KMS-11 (cell line): ENCODE measurements around the gene ARSD.

Source experiments
- H2AFZ ChIP-seq: fragments of 200-600 bp; sonication (generic); 2 replicates; pipeline ENCODE4 v1.6.1; 2016; ENCODE audit warnings: antibody characterized with exemption, mixed run types, low read depth
- H3K27ac ChIP-seq: fragments of 200-600 bp; sonication (generic); 2 replicates; pipeline ENCODE4 v1.6.1; 2016; ENCODE audit warnings: mild to moderate bottlenecking, mixed run types
- H3K27me3 ChIP-seq: fragments of 200-600 bp; sonication (generic); 2 replicates; pipeline ENCODE4 v1.6.1; 2017; ENCODE audit warnings: mild to moderate bottlenecking, low read depth, mixed run types, moderate library complexity; ENCODE audit not compliant: insufficient read depth
- H3K36me3 ChIP-seq: fragments of 200-600 bp; sonication (generic); 2 replicates; pipeline ENCODE4 v1.6.1; 2017; ENCODE audit warnings: mild to moderate bottlenecking, mixed run types; ENCODE audit not compliant: insufficient read depth
- H3K4me1 ChIP-seq: fragments of 200-600 bp; sonication (generic); 2 replicates; pipeline ENCODE4 v1.6.1; 2016; ENCODE audit warnings: mild to moderate bottlenecking, low read depth, mixed run types; ENCODE audit not compliant: poor library complexity, severe bottlenecking
- H3K4me2 ChIP-seq: fragments of 200-600 bp; sonication (generic); 2 replicates; pipeline ENCODE4 v1.7.0; 2016; ENCODE audit warnings: mild to moderate bottlenecking, mixed run types
- H3K4me3 ChIP-seq: fragments of 200-600 bp; sonication (generic); IDR thresholded peaks from 2 replicates; pipeline ENCODE4 v1.6.1; 2017; ENCODE audit warnings: low read depth, low read length, mixed read lengths; ENCODE audit not compliant: insufficient read depth
- H3K79me2 ChIP-seq: fragments of 200-600 bp; sonication (generic); 2 replicates; pipeline ENCODE4 v1.6.1; 2016; ENCODE audit warnings: low read depth, mixed run types; ENCODE audit not compliant: insufficient read depth
- H3K9ac ChIP-seq: fragments of 200-600 bp; sonication (generic); 2 replicates; pipeline ENCODE4 v1.6.1; 2016; ENCODE audit warnings: mild to moderate bottlenecking, mixed run types
- H4K20me1 ChIP-seq: fragments of 200-600 bp; sonication (generic); 2 replicates; pipeline ENCODE4 v1.6.1; 2016; ENCODE audit warnings: mild to moderate bottlenecking, mixed run types; ENCODE audit not compliant: insufficient read depth
- TF ChIP-seq, protein P1 (sequence below): fragments of 200-600 bp; sonication (generic); conservative IDR thresholded peaks from 2 replicates; pipeline ENCODE4 v1.6.1; 2017; ENCODE audit warnings: low read depth, mild to moderate bottlenecking, antibody characterized with exemption, low read length, moderate library complexity, mixed read lengths

Gene ARSD

DNA sequence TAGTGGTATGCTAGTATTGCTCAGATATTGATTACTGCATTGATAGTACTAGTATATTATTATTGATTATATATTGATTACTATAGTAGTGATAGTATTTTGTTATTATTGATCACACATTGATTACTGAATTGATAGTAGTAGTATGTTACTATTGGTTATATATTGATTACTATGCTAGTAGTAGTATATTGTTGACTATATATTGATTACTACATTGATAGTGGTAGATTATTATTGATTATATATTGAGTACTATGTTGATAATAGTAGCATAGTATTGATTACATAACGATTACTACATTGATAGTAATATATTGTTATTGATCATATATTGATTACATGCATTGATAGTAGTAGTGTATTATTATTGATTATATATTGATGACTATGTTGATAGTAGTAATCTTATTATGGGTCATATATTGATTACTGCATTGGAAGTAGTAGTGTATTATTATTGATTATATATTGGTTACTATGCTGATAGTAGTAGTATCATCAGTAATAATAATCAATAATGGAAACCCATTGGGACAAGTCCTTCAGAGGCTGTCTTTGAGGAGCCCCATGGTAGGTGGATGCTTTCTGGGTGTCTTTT is 69.8 kb downstream of the ARSD start:
- TF ChIP-seq, protein P1, sequence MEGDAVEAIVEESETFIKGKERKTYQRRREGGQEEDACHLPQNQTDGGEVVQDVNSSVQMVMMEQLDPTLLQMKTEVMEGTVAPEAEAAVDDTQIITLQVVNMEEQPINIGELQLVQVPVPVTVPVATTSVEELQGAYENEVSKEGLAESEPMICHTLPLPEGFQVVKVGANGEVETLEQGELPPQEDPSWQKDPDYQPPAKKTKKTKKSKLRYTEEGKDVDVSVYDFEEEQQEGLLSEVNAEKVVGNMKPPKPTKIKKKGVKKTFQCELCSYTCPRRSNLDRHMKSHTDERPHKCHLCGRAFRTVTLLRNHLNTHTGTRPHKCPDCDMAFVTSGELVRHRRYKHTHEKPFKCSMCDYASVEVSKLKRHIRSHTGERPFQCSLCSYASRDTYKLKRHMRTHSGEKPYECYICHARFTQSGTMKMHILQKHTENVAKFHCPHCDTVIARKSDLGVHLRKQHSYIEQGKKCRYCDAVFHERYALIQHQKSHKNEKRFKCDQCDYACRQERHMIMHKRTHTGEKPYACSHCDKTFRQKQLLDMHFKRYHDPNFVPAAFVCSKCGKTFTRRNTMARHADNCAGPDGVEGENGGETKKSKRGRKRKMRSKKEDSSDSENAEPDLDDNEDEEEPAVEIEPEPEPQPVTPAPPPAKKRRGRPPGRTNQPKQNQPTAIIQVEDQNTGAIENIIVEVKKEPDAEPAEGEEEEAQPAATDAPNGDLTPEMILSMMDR, result no peak
- H3K27ac ChIP-seq, result no peak overlapping the region
- no peaks in the 10 kb centered on the region for H3K27me3 ChIP-seq
- no peak overlapping the region for H2AFZ ChIP-seq
- H3K4me1 ChIP-seq, result no peaks in the 10 kb centered on the region
- H3K36me3 ChIP-seq, result no peaks in the 10 kb centered on the region
- H3K9ac ChIP-seq, result no peak overlapping the region
- no peaks in the 10 kb centered on the region for H3K79me2 ChIP-seq
- no peaks in the 10 kb centered on the region for H4K20me1 ChIP-seq
- no peak overlapping the region for H3K4me2 ChIP-seq
- H3K4me3 ChIP-seq, result no peak overlapping the region

DNA sequence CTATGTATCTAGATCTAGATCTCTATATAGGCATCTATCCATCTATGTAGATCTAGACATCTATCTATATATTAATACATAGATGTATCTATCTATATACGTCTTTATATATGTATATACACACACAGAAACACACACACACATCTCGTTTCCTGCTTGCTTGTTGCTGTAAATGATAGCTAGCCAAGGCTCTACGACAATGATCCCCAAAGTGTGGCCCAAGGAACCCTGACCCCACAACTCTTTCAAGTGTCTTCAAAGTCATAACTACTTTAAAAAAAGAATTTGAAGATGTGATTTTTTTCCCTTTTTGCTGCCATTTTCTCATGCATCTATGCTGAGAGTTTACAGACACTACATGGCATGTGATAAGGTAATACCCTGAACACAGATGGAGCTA is 71.6 kb downstream of the ARSD start:
- H3K27ac ChIP-seq, result no peak overlapping the region
- TF ChIP-seq, protein P1, result no peak
- no peaks in the 10 kb centered on the region for H3K79me2 ChIP-seq
- no peak overlapping the region for H3K4me3 ChIP-seq
- no peak overlapping the region for H3K4me2 ChIP-seq
- H3K36me3 ChIP-seq, result no peaks in the 10 kb centered on the region
- H3K4me1 ChIP-seq, result no peaks in the 10 kb centered on the region
- no peaks in the 10 kb centered on the region for H4K20me1 ChIP-seq
- no peaks in the 10 kb centered on the region for H3K27me3 ChIP-seq
- H2AFZ ChIP-seq, result no peak overlapping the region
- no peak overlapping the region for H3K9ac ChIP-seq

DNA sequence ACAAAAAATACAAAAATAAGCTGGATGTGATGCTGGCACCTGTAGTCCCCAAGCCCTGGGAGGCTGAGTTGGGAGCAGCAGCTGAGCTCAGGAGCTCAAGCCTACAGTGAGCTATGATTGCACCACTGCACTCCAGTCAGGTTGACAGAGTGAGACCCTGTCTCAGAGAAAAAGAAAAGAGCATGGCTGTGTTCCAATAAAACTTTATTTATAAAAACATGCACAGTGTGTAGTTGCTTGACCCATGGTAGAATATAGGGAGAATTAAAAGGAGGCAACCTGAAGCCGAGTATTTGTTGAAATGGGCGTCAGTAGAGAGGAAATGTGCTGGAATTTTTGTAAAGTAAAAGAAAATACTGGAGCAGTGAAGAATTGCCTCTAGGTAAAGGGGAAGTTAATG is 73.4 kb downstream of the ARSD start:
- Histone ChIP-seq H3K36me3 (no peaks in the 10 kb centered on the region), H2AFZ (no peak overlapping the region), H3K4me2 (no peak overlapping the region), H3K4me1 (no peaks in the 10 kb centered on the region), H3K79me2 (no peaks in the 10 kb centered on the region), H3K27me3 (no peaks in the 10 kb centered on the region), H3K4me3 (no peak overlapping the region), H4K20me1 (no peaks in the 10 kb centered on the region), H3K27ac (no peak overlapping the region), H3K9ac (no peak overlapping the region)
- TF ChIP-seq, protein P1, result no peak

DNA sequence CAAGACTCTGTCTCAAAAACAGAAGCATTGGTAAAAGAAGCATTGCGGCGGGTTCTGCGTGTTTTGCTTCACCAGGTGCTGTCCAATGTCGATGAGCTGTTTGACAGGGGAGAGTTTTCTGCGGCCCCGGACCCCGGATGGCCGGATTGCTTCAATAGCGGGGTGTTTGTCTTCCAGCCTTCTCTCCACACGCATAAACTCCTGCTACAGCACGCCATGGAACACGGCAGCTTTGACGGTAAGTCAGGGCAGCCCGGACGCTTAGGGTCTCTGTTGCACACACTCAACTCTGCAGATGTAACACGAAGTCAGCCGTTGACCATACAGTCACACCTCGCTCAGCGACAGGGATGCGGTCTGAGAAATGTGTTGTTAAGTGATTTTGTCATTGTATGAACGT is 74.2 kb downstream of the ARSD start:
- TF ChIP-seq, protein P1, result no peak

More for the DNA sequence above, 74.2 kb downstream of the ARSD start:
- Histone ChIP-seq H3K4me2 (no peak overlapping the region), H3K79me2 (no peaks in the 10 kb centered on the region), H3K4me3 (no peak overlapping the region), H3K36me3 (no peaks in the 10 kb centered on the region), H3K27ac (no peak overlapping the region), H3K4me1 (no peaks in the 10 kb centered on the region), H4K20me1 (no peaks in the 10 kb centered on the region), H3K27me3 (no peaks in the 10 kb centered on the region), H2AFZ (no peak overlapping the region), H3K9ac (no peak overlapping the region)
